Measurements from ENCODE around the gene WASHC2C.
"Not testable (repeated sequence)": the region's sequence is repeated elsewhere in the genome, so short reads cannot be mapped to it uniquely, and the experiment has no call there.

Gene WASHC2C

DNA sequence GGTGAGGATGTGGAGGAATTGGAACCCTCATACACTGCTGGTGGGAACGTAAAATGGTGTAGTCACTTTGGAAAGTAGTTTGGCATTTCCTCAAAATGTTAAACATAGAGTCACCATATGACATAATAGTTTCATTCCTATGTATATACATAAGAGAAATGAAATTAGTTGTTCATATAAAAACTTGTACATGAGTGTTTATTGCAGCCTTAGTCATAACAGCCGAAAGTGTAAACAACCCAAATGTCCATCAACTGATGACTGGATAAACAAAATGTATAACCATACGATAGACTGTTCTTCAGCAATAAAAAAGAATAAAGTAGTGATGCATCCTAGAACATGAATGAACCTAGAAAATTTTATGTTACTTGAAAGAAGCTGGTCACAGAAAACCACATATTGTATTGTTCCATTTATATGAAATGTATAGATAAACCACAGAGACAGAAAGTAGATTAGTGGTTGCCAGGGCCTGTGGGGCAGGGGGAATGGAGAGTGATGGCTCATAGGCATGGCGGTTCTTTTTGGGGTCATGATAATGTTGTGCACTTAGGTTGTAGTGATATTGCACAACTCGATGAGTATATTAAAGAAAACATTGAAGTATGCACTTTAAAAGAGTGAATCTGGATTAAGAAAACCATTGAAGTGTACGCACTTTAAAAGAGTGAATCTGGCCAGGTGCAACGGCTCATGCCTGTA lies 44.8 kb downstream of the WASHC2C start:
- not testable (repeated sequence) for DNase-seq

DNA sequence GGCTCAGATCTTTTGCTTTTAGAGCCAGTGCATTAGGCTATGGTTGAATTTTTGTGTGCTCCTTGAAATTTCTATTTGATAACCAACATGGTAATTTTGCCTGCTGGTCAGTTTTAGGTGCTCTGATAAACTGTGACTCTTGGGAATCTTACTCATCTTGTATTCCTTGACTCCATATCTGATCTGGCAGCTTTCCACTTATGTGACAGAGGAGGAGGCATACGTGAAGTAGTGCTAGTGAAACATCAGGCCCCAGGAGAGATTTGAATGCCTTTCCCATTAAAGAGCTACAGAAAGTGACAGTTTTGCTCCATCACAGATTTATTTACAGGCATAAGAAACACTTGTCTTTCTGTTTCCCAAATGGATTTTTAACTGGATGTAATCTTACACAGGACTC lies 59.2 kb downstream of the WASHC2C start:
- not testable (repeated sequence) for DNase-seq

DNA sequence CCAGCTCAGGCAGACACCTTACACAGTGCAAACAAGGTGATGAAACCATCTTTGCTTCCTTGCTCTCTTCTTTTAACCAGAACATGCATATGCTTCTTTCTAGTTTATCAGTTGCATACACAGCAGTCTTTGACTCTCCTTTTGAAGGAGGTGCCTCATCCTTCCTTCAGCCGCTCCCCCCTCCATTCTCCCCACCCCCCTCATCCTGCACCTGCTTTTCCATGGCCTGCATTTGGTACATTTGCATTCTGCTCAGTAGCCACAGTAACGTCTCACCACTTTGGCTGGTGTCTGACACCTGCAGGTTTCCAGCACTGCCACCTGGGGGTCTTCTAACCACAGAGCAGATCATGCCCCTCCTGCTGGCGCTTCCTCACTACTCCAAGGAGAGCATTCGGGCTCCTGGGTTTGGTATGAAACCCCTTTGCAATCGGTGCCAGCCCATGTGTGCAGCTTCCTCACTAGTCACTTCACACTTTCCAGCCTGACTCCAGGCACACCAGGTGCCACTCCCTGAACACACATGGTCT lies 60.2 kb downstream of the WASHC2C start:
- not testable (repeated sequence) for DNase-seq

DNA sequence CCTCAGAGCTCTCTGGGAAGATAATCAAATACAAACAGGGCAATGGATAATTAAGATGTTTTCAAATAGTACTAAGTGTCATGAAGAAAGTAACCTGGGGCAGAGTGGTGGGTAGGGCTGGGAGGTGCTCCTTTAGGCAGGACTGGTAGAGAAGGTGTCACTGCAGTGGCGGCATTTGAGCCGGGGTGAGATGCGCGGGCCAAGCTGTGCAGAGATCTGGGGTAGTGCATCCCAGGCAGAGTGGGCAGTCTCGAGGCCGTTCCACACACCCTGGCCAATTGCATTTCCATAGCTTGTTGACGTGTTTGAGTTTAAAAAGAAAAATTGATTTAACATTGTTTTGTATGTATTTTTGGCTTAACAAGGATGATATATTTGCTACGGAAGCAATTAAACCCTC lies 62.9 kb downstream of the WASHC2C start:
- DNase-seq = not testable (repeated sequence)

DNA sequence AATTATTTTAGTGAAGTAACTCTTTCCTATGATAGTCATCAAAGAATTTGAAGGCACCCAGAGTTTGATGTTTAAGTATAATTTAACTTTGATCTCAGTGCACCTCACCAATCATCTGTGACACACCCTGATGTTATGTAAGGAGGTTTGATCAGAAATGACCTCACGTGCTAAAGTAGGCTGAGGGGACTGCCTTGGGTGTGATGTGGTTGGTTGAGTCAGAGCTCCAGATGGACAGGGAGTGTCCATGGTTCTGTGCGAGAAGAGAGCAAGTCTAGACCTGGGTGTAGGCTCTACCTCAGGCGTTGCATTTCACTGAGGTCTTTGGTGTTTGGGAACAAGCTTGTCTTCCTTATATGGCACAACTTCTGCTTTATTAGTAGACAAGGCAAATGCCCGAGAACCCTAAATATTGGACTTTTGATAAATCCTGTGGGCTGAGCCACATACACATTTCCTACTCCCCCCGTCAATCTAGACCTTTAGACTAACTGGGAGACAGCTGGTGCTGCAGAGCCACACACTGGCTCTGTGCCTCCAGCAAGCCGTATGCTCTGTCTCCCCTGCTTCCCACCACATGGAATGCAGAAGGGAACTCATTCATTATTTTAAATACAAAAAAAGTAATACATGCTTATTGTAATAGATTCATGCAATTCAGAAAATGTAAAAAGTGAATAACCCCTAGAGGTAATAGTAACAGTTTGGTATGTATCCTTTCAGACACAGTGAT lies 63.8 kb downstream of the WASHC2C start:
- not testable (repeated sequence) for DNase-seq

DNA sequence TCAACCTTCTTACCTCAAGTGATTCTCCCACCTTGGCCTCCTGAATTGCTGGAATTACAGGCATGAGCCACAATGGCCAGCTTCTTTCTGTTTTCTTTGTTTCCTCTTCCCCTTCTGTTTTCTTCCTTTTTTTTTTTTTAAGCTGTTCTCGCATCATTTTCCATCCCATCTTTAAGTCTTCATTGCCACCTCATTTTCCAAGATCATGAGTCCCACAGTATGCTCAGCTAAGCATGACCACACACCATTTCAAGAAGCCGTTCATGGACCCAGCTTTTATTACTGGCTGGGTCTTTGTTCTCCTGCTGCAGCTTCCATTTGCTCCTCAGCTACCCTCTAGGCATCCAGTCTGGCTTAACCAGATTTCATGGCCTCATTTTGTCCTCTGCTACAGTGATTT lies 67.7 kb downstream of the WASHC2C start:
- not testable (repeated sequence) for DNase-seq

- not testable (repeated sequence) for DNase-seq
Measured at GRCh38 chr10:45803060-45804010, 76.3 kb downstream of the WASHC2C start.

DNA sequence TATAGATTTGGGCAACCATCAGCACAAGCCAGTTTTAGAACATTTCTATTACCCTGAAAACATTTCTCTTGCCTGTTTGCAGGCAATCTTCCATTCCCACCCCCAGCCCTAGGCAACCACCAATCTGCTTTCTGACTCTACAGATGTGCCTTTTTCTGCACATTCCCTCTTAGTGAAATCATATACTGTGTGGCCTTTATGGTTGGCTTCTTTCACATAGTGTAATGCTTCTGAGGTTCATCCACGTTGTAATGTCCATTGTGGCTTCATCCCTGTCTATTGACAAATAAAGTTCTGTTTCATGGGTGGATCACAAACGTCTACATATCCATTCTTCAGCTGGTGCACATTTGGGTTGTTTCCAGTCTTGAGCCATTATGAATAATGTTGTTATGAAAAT lies 77.9 kb downstream of the WASHC2C start:
- not testable (repeated sequence) for DNase-seq

DNA sequence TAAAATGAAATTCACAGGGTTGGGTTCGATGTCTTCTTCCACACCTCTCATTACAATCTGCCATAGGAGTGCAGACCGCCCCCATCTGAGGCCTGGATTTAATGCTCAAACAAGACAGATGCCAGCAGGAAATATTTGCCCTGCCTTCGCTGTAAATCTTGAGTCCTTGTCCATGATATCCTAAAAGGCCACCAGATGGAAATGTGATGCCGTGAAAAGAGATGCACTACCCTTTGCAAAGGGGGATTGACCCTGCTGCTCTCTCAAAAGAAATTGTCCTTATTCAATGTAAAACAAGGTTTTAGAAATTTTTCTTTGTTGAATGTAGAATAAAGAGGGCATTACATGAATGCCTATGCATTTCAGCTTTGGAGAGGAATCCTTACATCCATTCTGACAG lies 82.8 kb downstream of the WASHC2C start:
- DNase-seq = no peak

GRCh38 chr10:45811075-45811474 lies 84.0 kb downstream of the WASHC2C start:
- DNase-seq = no peak

DNA sequence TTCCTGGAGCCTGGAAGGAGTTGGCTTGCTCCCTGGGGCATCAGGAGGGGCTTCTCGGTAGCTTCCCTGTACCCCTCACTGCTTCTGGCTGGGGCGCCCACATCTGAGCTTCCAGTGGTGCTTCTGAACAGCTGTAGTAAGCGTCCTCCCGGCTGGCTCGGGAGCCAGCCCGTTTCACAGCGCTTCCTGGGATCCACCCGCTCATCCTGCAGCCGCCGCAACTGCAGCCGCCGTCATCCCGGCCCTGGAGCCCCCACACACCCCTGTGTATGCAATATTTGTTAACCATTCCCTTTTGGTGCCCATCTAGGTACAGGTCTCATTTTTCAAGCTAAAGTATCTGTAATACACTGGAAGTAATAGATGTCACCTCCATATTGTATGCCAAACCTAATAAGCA lies 85.9 kb downstream of the WASHC2C start:
- not testable (repeated sequence) for DNase-seq

- not testable (repeated sequence) for DNase-seq
Measured at GRCh38 chr10:45814146-45814545, 87.1 kb downstream of the WASHC2C start.

GRCh38 chr10:45817130-45817859 lies 90.2 kb downstream of the WASHC2C start:
- DNase-seq = no peak

- DNase-seq = no peak
Measured at GRCh38 chr10:45817912-45818311, 90.8 kb downstream of the WASHC2C start.

DNA sequence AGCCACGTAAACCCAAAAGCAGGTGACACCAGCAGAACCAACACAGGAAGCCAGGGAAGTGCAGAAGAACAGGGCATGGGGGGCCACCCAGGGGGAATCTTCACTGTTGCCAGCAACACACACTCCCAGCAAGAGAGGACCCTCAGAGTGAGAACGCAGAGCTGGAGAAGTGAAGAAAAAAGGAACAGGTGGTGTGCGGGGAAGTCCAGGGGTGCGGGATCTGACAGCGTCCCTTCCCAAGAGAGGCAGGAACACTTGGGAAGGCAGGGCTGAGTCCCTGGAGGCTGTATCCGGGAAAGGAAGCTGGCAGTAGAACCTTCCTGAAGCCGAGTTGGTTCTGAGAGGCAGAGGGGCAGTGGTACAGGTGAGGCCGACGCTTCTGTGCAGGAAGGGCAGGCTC lies 92.5 kb downstream of the WASHC2C start:
- no peak for DNase-seq

DNA sequence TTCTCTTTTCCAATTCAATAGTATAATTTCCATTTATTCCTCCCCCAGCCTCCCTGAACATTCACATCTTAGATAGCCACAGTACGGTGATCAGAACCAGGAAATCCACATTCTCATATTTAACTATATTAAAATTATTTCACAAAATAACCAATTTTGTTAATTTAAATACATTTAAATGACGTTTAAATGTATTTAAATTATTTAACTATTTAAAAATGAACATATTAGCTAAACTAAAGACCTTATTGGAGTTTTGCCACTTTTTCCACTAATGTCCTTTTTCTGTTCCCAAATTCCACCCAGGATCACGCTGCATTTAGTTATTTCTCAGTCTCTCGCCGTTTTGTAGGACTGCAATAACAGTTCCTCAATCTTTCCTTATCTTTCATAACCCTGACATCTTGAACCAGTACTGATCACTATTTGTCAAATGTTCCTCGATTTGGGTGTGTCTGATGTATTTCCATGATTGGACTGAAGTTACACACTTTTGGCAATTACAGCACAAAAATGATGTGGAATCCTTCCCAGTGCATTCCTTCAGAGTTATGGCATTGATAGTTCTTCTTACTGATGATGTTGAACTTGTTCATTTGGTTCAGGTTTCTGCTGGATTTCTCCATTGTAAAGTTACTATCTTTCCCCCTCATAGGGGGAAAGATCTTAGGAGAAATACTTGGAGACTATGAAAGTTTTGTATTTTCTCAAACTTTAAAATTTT lies 93.2 kb downstream of the WASHC2C start:
- not testable (repeated sequence) for DNase-seq

GRCh38 chr10:45822918-45823317 lies 95.9 kb downstream of the WASHC2C start:
- not testable (repeated sequence) for DNase-seq
